ENCODE measurements around the gene ANKRD10. TPM values are rescaled to one million over a fixed set of nuclear protein-coding genes. Genes with fewer than 3 reads are reported as not detected.

Gene ANKRD10
- total RNA-seq, 5 donors from 2014 or later (not counting 1 experiment from before 2014, with no cell fraction given), result 93.7 to 133 (median 104) TPM

DNA sequence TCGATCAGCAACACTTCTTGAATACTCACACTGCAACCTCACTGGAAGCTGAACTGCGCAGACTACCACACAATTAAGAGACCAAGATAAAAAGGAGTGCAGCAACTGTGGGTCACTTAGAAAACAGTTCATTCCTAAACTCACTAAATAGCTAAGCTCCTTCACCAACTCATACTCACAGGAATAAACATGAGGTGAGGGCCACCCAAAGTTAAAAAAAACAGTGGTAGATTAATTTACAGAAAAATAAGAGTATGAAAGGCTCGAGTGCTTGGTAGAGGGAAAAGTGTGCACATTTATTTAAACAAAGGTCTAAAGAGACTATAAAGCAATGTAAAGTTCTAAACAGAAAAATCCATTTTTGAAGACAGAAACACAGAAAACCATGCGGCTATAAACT, 7.6 kb downstream of the ANKRD10 start:
- Histone ChIP-seq H3K27me3 (replicated peaks in 1 of 2; ENCODE audit: control insufficient read depth in 2 of 2, extremely low read depth in 1 of 2, insufficient read depth in 2 of 2, low read length in 1 of 2) (no peaks in the 10 kb centered on the region), H3K9me3 (no peaks in the 10 kb centered on the region), H3K36me3 (ENCODE audit: control insufficient read depth in 2 of 2, extremely low read depth in 1 of 2, insufficient read depth in 1 of 2, low read length in 1 of 2) (peaks cover 4 to 47% of the 10 kb centered on the region in 2 donors), H3K27ac (ENCODE audit: low read length) (no peak overlapping the region), H3K4me3 (ENCODE audit: control insufficient read depth in 1 of 2, extremely low read depth in 1 of 2, low read length in 1 of 2) (no peak overlapping the region), H3K4me1 (ENCODE audit: control insufficient read depth in 1 of 2, extremely low read depth in 1 of 2, insufficient read depth in 2 of 2, low read length in 2 of 2) (peaks cover 5 to 8% of the 10 kb centered on the region in 2 experiments)
- peaks cover 61 to 65% (median 62%) of the 10 kb centered on the region in 3 donors for H3K4me1 Mint-ChIP-seq
- ATAC-seq (replicated peaks in 1 of 4), result no peak
- no peaks in the 10 kb centered on the region for H3K9me3 Mint-ChIP-seq
- no peak overlapping the region for H3K4me3 Mint-ChIP-seq
- H3K27me3 Mint-ChIP-seq, result no peaks in the 10 kb centered on the region
- ChIA-PET POLR2A (no interaction called here), CTCF (no interaction called here)
- peaks cover 59% of the 10 kb centered on the region for H3K36me3 Mint-ChIP-seq
- H3K27ac Mint-ChIP-seq, result no peak overlapping the region
- no peak for DNase-seq
- no CpG with 5 or more reads among the region's 4 CpGs for WGBS (ENCODE audit: insufficient coverage)

DNA sequence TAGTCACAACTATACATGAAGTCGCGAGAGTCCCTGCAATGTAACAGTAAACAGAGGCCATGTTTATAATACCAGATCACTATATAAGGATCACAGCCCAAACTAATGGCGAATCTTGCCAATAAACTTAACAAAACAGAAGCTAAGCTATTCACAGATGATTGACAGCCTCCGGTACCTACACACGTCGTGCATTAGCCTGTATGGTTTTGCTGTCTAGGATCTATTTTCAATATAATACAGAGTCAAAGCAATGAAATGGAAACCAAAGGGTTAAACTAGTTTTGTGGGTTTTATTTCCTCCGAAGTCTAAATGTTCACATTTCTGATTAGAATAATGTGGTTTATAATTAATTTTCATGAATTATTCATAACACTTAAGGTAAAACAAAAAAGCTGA, 10.1 kb downstream of the ANKRD10 start:
- H3K4me1 Mint-ChIP-seq, result peaks cover 38 to 42% (median 41%) of the 10 kb centered on the region in 3 donors
- no peak overlapping the region for H3K4me3 Mint-ChIP-seq
- H3K27ac Mint-ChIP-seq, result no peak overlapping the region
- no peaks in the 10 kb centered on the region for H3K9me3 Mint-ChIP-seq
- Histone ChIP-seq H3K27me3 (replicated peaks in 1 of 2; ENCODE audit: control insufficient read depth in 2 of 2, extremely low read depth in 1 of 2, insufficient read depth in 2 of 2, low read length in 1 of 2) (no peaks in the 10 kb centered on the region), H3K36me3 (ENCODE audit: control insufficient read depth in 2 of 2, extremely low read depth in 1 of 2, insufficient read depth in 1 of 2, low read length in 1 of 2) (peaks cover 4 to 50% of the 10 kb centered on the region in 2 donors), H3K27ac (ENCODE audit: low read length) (no peak overlapping the region), H3K4me3 (ENCODE audit: control insufficient read depth in 1 of 2, extremely low read depth in 1 of 2, low read length in 1 of 2) (no peak overlapping the region), H3K4me1 (ENCODE audit: control insufficient read depth in 1 of 2, extremely low read depth in 1 of 2, insufficient read depth in 2 of 2, low read length in 2 of 2) (no peaks in the 10 kb centered on the region), H3K9me3 (no peaks in the 10 kb centered on the region)
- WGBS (ENCODE audit: insufficient coverage), result no CpG with 5 or more reads among the region's 7 CpGs
- no peak for DNase-seq
- ChIA-PET CTCF (interaction anchor here (0.7 to 1.4 kb wide), 3 partner anchors 9 to 22 kb away, joined by 3 read pairs; no protein-coding TSS in a partner anchor), POLR2A (no interaction called here)
- H3K27me3 Mint-ChIP-seq, result no peaks in the 10 kb centered on the region
- no peak for ATAC-seq (replicated peaks in 1 of 4)
- peaks cover 52% of the 10 kb centered on the region for H3K36me3 Mint-ChIP-seq

DNA sequence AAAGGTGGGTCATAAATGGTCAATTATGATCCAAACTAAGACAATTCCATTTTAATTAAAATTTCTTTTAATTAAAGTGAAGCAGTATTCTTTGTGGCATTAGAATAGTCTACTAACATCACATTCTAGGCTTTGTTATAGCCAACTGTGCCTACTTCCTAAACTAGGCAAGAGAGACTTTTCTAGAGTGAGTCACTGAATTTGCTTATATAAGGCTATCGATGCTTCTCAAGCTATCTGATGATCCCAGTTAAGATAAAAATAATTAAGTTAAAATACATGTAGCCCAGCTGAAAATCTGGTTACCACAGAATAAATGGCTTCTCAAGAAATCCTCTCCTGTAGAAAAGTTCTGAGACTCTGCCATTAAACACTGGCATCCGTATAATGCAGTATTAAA, 12.5 kb downstream of the ANKRD10 start:
- H3K27me3 Mint-ChIP-seq, result no peaks in the 10 kb centered on the region
- H3K36me3 Mint-ChIP-seq, result peaks cover 44% of the 10 kb centered on the region
- WGBS (ENCODE audit: insufficient coverage), result 100% methylated on average over 1 of the region's 2 CpGs

DNA sequence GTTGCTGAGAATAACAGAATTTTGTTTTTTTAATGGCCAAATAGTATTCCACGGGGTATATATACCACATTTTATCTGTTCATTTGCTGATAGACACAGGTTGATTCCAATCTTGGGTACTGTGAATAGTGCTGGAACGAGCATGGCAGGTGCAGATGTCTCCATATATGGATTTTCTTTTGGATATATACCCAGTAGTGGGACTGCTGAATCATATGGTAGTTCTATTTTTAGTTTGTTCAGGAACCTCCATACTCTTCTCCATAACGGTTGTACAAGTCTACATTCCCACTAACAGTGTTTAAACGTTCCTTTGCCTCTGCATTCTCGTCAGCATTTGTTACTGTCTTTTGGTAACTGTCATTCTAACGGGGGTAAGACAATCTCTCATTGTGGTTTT, 17.3 kb downstream of the ANKRD10 start:
- no peaks in the 10 kb centered on the region for H3K27me3 Mint-ChIP-seq
- Histone ChIP-seq H3K36me3 (ENCODE audit: control insufficient read depth in 2 of 2, extremely low read depth in 1 of 2, insufficient read depth in 1 of 2, low read length in 1 of 2) (peaks cover 0 to 24% of the 10 kb centered on the region in 2 donors), H3K9me3 (no peaks in the 10 kb centered on the region), H3K4me3 (ENCODE audit: control insufficient read depth in 1 of 2, extremely low read depth in 1 of 2, low read length in 1 of 2) (no peak overlapping the region), H3K27ac (ENCODE audit: low read length) (no peak overlapping the region), H3K4me1 (ENCODE audit: control insufficient read depth in 1 of 2, extremely low read depth in 1 of 2, insufficient read depth in 2 of 2, low read length in 2 of 2) (no peaks in the 10 kb centered on the region), H3K27me3 (replicated peaks in 1 of 2; ENCODE audit: control insufficient read depth in 2 of 2, extremely low read depth in 1 of 2, insufficient read depth in 2 of 2, low read length in 1 of 2) (no peaks in the 10 kb centered on the region)
- peak overlapping the region in 1 of 2 donors; percentile 28 for H3K27ac Mint-ChIP-seq
- ATAC-seq (replicated peaks in 1 of 4) (no peak), DNase-seq (no peak)
- 100% methylated on average over 2 of the region's 6 CpGs for WGBS (ENCODE audit: insufficient coverage)
- no peaks in the 10 kb centered on the region for H3K9me3 Mint-ChIP-seq
- CTCF ChIA-PET, result no interaction called here
- peaks cover 2 to 6% (median 5%) of the 10 kb centered on the region in 3 donors for H3K4me1 Mint-ChIP-seq
- H3K36me3 Mint-ChIP-seq, result peaks cover 34% of the 10 kb centered on the region
- H3K4me3 Mint-ChIP-seq, result no peak overlapping the region
- POLR2A ChIA-PET, result no interaction called here

More for the DNA sequence above, 12.5 kb downstream of the ANKRD10 start:
- H3K27me3 ChIP-seq (replicated peaks in 1 of 2; ENCODE audit: control insufficient read depth in 2 of 2, extremely low read depth in 1 of 2, insufficient read depth in 2 of 2, low read length in 1 of 2), result no peaks in the 10 kb centered on the region
- Mint-ChIP-seq H3K4me1 (peaks cover 18 to 21% (median 19%) of the 10 kb centered on the region in 3 donors), H3K9me3 (no peaks in the 10 kb centered on the region), H3K27ac (no peak overlapping the region), H3K4me3 (no peak overlapping the region)
- no peak overlapping the region for H3K4me3 ChIP-seq (ENCODE audit: control insufficient read depth in 1 of 2, extremely low read depth in 1 of 2, low read length in 1 of 2)
- ATAC-seq (replicated peaks in 1 of 4), result no peak
- H3K27ac ChIP-seq (ENCODE audit: low read length), result no peak overlapping the region
- CTCF ChIA-PET, result interaction anchor here in 1 of 2 donors (0.7 kb wide), 1 partner anchor 22 kb away, joined by 6 read pairs; no protein-coding TSS in a partner anchor
- peaks cover 4 to 29% of the 10 kb centered on the region in 2 donors for H3K36me3 ChIP-seq (ENCODE audit: control insufficient read depth in 2 of 2, extremely low read depth in 1 of 2, insufficient read depth in 1 of 2, low read length in 1 of 2)
- no peak for DNase-seq
- POLR2A ChIA-PET, result interaction anchor here in 1 of 2 donors (0.6 kb wide), 1 partner anchor 162 kb away, joined by 4 read pairs; no protein-coding TSS in a partner anchor
- no peaks in the 10 kb centered on the region for H3K4me1 ChIP-seq (ENCODE audit: control insufficient read depth in 1 of 2, extremely low read depth in 1 of 2, insufficient read depth in 2 of 2, low read length in 2 of 2)
- H3K9me3 ChIP-seq, result no peaks in the 10 kb centered on the region

DNA sequence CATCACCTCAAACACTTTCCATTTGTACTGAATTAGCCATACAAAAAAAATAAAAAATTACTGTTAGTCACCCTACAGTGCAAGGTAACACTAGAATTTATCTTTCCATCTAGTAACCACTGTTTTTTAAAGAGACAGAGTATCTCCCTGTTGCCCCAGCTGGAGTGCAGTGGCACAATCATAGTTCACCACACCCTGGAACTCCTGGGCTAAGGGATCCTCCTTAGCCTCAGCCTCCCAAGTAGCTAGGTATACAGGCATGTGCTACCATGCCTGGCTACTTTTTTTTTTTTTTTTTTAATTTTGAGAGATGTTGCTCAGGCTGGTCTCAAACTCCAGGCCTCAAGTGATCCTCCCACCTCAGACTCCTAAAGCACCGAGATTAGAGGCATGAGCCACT, 17.9 kb downstream of the ANKRD10 start:
- H3K4me1 Mint-ChIP-seq, result peaks cover 2 to 6% (median 5%) of the 10 kb centered on the region in 3 donors
- H3K27ac Mint-ChIP-seq, result no peak overlapping the region
- H3K36me3 ChIP-seq (ENCODE audit: control insufficient read depth in 2 of 2, extremely low read depth in 1 of 2, insufficient read depth in 1 of 2, low read length in 1 of 2), result peaks cover 0 to 26% of the 10 kb centered on the region in 2 donors
- ATAC-seq (replicated peaks in 1 of 4) (no peak), DNase-seq (no peak)
- H3K27me3 ChIP-seq (replicated peaks in 1 of 2; ENCODE audit: control insufficient read depth in 2 of 2, extremely low read depth in 1 of 2, insufficient read depth in 2 of 2, low read length in 1 of 2), result no peaks in the 10 kb centered on the region
- no peak overlapping the region for H3K4me3 ChIP-seq (ENCODE audit: control insufficient read depth in 1 of 2, extremely low read depth in 1 of 2, low read length in 1 of 2)
- H3K27me3 Mint-ChIP-seq, result no peaks in the 10 kb centered on the region
- ChIA-PET POLR2A (no interaction called here), CTCF (no interaction called here)
- WGBS (ENCODE audit: insufficient coverage), result no CpG with 5 or more reads among the region's 1 CpG
- peaks cover 36% of the 10 kb centered on the region for H3K36me3 Mint-ChIP-seq
- no peaks in the 10 kb centered on the region for H3K9me3 Mint-ChIP-seq
- no peaks in the 10 kb centered on the region for H3K9me3 ChIP-seq
- H3K4me1 ChIP-seq (ENCODE audit: control insufficient read depth in 1 of 2, extremely low read depth in 1 of 2, insufficient read depth in 2 of 2, low read length in 2 of 2), result no peaks in the 10 kb centered on the region
- H3K27ac ChIP-seq (ENCODE audit: low read length), result no peak overlapping the region
- no peak overlapping the region for H3K4me3 Mint-ChIP-seq

DNA sequence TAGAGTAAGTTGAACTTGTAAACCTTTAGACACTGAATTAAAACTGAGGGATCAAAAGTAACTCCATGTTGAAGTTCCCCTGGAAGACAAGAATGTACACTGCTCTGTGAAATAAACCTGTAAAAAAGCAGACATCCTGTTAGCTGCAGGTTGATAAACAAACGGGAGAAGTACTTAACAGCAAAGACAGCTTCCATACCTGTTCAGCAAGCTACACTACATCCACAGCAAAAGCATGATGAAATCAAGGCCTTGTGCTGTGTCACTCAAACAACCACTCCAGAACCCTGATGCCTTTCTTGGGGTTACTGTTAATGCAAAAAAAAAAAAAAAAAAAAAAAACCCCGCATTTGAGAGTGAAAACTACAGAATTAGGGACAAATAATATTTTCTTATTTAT, 20.8 kb downstream of the ANKRD10 start:
- POLR2A ChIA-PET, result no interaction called here

More for the DNA sequence above, 20.8 kb downstream of the ANKRD10 start:
- Mint-ChIP-seq H3K36me3 (peaks cover 30% of the 10 kb centered on the region), H3K4me3 (no peak overlapping the region), H3K9me3 (no peaks in the 10 kb centered on the region), H3K27me3 (no peaks in the 10 kb centered on the region), H3K27ac (peak overlapping the region in 1 of 2 donors; percentile 8), H3K4me1 (peaks cover 2 to 6% (median 3%) of the 10 kb centered on the region in 3 donors)
- WGBS (ENCODE audit: insufficient coverage), result 86% methylated on average over 1 of the region's 2 CpGs
- Histone ChIP-seq H3K4me1 (ENCODE audit: control insufficient read depth in 1 of 2, extremely low read depth in 1 of 2, insufficient read depth in 2 of 2, low read length in 2 of 2) (no peaks in the 10 kb centered on the region), H3K4me3 (ENCODE audit: control insufficient read depth in 1 of 2, extremely low read depth in 1 of 2, low read length in 1 of 2) (no peak overlapping the region), H3K27ac (ENCODE audit: low read length) (no peak overlapping the region), H3K36me3 (ENCODE audit: control insufficient read depth in 2 of 2, extremely low read depth in 1 of 2, insufficient read depth in 1 of 2, low read length in 1 of 2) (peaks cover 0 to 20% of the 10 kb centered on the region in 2 donors), H3K27me3 (replicated peaks in 1 of 2; ENCODE audit: control insufficient read depth in 2 of 2, extremely low read depth in 1 of 2, insufficient read depth in 2 of 2, low read length in 1 of 2) (no peaks in the 10 kb centered on the region), H3K9me3 (no peaks in the 10 kb centered on the region)
- DNase-seq (no peak), ATAC-seq (replicated peaks in 1 of 4) (no peak)
- CTCF ChIA-PET, result interaction anchor here in 1 of 2 donors (0.8 kb wide), 1 partner anchor 177 kb away, joined by 3 read pairs; no protein-coding TSS in a partner anchor

Measured in T-cell (primary cell).